ENCODE results near the gene WDR6. TPM values are rescaled to one million over a fixed set of nuclear protein-coding genes. Genes with fewer than 3 reads are reported as not detected.

WDR6 gene
- total and polyA plus RNA-seq, 2 experiments from 2014 or later, result 76.5 to 156 TPM

GRCh38 chr3:48980295-48980694 lies 26.9 kb upstream of the WDR6 start:
- H3K4me2 ChIP-seq, result no peak overlapping the region
- peaks cover 13% of the 10 kb centered on the region for H3K27me3 Mint-ChIP-seq (ENCODE audit: insufficient read depth, low read depth, poor library complexity)
- H3F3A ChIP-seq (replicated peaks; ENCODE audit: low read depth), result 0 out of 2 replicates have a peak, but pooled peaks cover 14% of the 10 kb centered on the region
- peaks cover 74% of the 10 kb centered on the region for H3K36me3 Mint-ChIP-seq (ENCODE audit: low read depth)
- no peak overlapping the region for H3K4me3 ChIP-seq
- no peaks in the 10 kb centered on the region for H3K27me3 ChIP-seq (ENCODE audit: insufficient read depth)
- H3K27ac ChIP-seq (ENCODE audit: low read depth), result no peak overlapping the region
- H3K27ac Mint-ChIP-seq, result no peak overlapping the region
- TF ChIP-seq, protein P1, sequence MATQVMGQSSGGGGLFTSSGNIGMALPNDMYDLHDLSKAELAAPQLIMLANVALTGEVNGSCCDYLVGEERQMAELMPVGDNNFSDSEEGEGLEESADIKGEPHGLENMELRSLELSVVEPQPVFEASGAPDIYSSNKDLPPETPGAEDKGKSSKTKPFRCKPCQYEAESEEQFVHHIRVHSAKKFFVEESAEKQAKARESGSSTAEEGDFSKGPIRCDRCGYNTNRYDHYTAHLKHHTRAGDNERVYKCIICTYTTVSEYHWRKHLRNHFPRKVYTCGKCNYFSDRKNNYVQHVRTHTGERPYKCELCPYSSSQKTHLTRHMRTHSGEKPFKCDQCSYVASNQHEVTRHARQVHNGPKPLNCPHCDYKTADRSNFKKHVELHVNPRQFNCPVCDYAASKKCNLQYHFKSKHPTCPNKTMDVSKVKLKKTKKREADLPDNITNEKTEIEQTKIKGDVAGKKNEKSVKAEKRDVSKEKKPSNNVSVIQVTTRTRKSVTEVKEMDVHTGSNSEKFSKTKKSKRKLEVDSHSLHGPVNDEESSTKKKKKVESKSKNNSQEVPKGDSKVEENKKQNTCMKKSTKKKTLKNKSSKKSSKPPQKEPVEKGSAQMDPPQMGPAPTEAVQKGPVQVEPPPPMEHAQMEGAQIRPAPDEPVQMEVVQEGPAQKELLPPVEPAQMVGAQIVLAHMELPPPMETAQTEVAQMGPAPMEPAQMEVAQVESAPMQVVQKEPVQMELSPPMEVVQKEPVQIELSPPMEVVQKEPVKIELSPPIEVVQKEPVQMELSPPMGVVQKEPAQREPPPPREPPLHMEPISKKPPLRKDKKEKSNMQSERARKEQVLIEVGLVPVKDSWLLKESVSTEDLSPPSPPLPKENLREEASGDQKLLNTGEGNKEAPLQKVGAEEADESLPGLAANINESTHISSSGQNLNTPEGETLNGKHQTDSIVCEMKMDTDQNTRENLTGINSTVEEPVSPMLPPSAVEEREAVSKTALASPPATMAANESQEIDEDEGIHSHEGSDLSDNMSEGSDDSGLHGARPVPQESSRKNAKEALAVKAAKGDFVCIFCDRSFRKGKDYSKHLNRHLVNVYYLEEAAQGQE (IDR thresholded peaks at IDR 0.05; ENCODE audit: unreplicated experiment), result no peak
- TF ChIP-seq POLR2AphosphoS5 (IDR thresholded peaks at IDR 0.05; ENCODE audit: low read depth) (no peak), ZNF462 (CRISPR knock-in tag; IDR thresholded peaks at IDR 0.05) (no peak), EZH2 (IDR thresholded peaks at IDR 0.05; ENCODE audit: low read depth, unreplicated experiment) (no peak), CREB1 (CRISPR knock-in tag; IDR thresholded peaks at IDR 0.05; ENCODE audit: low read depth) (no peak), NANOG (IDR thresholded peaks at IDR 0.05; ENCODE audit: borderline replicate concordance) (no peak), JUNB (IDR thresholded peaks at IDR 0.05; ENCODE audit: unreplicated experiment) (no peak), EZH2phosphoT487 (IDR thresholded peaks at IDR 0.05; ENCODE audit: unreplicated experiment) (no peak), ZNF114 (CRISPR knock-in tag; IDR thresholded peaks at IDR 0.05) (no peak), ETS1 (IDR thresholded peaks at IDR 0.05) (no peak), STAT1 (IDR thresholded peaks at IDR 0.05; ENCODE audit: unreplicated experiment) (no peak), ZNF331 (CRISPR knock-in tag; IDR thresholded peaks at IDR 0.05; ENCODE audit: low read depth) (no peak)
- TF ChIP-seq, protein P2, sequence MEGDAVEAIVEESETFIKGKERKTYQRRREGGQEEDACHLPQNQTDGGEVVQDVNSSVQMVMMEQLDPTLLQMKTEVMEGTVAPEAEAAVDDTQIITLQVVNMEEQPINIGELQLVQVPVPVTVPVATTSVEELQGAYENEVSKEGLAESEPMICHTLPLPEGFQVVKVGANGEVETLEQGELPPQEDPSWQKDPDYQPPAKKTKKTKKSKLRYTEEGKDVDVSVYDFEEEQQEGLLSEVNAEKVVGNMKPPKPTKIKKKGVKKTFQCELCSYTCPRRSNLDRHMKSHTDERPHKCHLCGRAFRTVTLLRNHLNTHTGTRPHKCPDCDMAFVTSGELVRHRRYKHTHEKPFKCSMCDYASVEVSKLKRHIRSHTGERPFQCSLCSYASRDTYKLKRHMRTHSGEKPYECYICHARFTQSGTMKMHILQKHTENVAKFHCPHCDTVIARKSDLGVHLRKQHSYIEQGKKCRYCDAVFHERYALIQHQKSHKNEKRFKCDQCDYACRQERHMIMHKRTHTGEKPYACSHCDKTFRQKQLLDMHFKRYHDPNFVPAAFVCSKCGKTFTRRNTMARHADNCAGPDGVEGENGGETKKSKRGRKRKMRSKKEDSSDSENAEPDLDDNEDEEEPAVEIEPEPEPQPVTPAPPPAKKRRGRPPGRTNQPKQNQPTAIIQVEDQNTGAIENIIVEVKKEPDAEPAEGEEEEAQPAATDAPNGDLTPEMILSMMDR (conservative IDR thresholded peaks at IDR 0.05; ENCODE audit: low read depth in 2 of 2), result no peak
- H3K79me2 ChIP-seq (replicated peaks; ENCODE audit: insufficient read depth), result no peaks in the 10 kb centered on the region; the same call in 1 of the 2 replicates
- no peaks in the 10 kb centered on the region for H3K9me3 Mint-ChIP-seq
- peaks cover 41% of the 10 kb centered on the region for H3K36me3 ChIP-seq (ENCODE audit: insufficient read depth)
- H3K4me1 Mint-ChIP-seq, result no peaks in the 10 kb centered on the region; the same call in 2 of the 3 replicates
- ATAC-seq (no peak), DNase-seq (ENCODE audit: low spot score) (no peak)
- H2AFZ ChIP-seq, result no peak overlapping the region
- no peaks in the 10 kb centered on the region for H3K4me1 ChIP-seq (ENCODE audit: insufficient read depth)
- H4K20me1 ChIP-seq (replicated peaks; ENCODE audit: insufficient read depth), result peaks cover 22% of the 10 kb centered on the region; the same call in 1 of the 2 replicates
- H3K9me2 ChIP-seq (ENCODE audit: insufficient read depth), result no peaks in the 10 kb centered on the region
- no peak overlapping the region for H3K4me3 Mint-ChIP-seq
